ENCODE measurements around the gene EDA.
A peak's percentile ranks its signal among the peaks of the same experiment; 100 is the strongest.

EDA gene

GRCh38 chrX:69613946-69614345, 2.0 kb upstream of the EDA start:
- no peak overlapping the region for H3K4me3 ChIP-seq (ENCODE audit: low read length)
- no peak for TF ChIP-seq CTCF (conservative IDR thresholded peaks at IDR 0.05; ENCODE audit: low read length)
- no peak for DNase-seq (ENCODE audit: low read depth)

- no peak for DNase-seq (ENCODE audit: low read depth)
- no peak overlapping the region for H3K4me3 ChIP-seq (ENCODE audit: low read length)
- no peak for TF ChIP-seq CTCF (conservative IDR thresholded peaks at IDR 0.05; ENCODE audit: low read length)
These were observed 1.0 kb upstream of the EDA start for GRCh38 chrX:69614886-69615285.

- H3K4me3 ChIP-seq (ENCODE audit: low read length): no peak overlapping the region
- TF ChIP-seq CTCF (conservative IDR thresholded peaks at IDR 0.05; ENCODE audit: low read length): no peak
These were observed 571 bp upstream of the EDA start for GRCh38 chrX:69615342-69615741.

GRCh38 chrX:69616457-69617203, 717 bp downstream of the EDA start:
- TF ChIP-seq CTCF (conservative IDR thresholded peaks at IDR 0.05; ENCODE audit: low read length): no peak
- peak overlapping the region; percentile 44 for H3K4me3 ChIP-seq (ENCODE audit: low read length)
- DNase-seq (ENCODE audit: low read depth): no peak

More at GRCh38 chrX:69615342-69615741, 571 bp upstream of the EDA start:
- DNase-seq (ENCODE audit: low read depth): no peak

- peak; percentile 3 for DNase-seq (ENCODE audit: low read depth)
- H3K4me3 ChIP-seq (ENCODE audit: low read length): no peak overlapping the region
- peak; percentile 36 for TF ChIP-seq CTCF (conservative IDR thresholded peaks at IDR 0.05; ENCODE audit: low read length)
These were observed 2.9 kb downstream of the EDA start for GRCh38 chrX:69618803-69619202.

GRCh38 chrX:69626129-69626528, 10.2 kb downstream of the EDA start:
- DNase-seq (ENCODE audit: low read depth): no peak
- no peak overlapping the region for H3K4me3 ChIP-seq (ENCODE audit: low read length)
- TF ChIP-seq CTCF (conservative IDR thresholded peaks at IDR 0.05; ENCODE audit: low read length): no peak

- TF ChIP-seq CTCF (conservative IDR thresholded peaks at IDR 0.05; ENCODE audit: low read length): no peak
- no peak for DNase-seq (ENCODE audit: low read depth)
- no peak overlapping the region for H3K4me3 ChIP-seq (ENCODE audit: low read length)
These were observed 11.8 kb downstream of the EDA start for GRCh38 chrX:69627744-69628143.

Data from AG10803 (cell line).